ENCODE results near the gene RPS24. TPM values are rescaled to one million over a fixed set of nuclear protein-coding genes. Genes with fewer than 3 reads are reported as not detected.

RPS24 gene
- total and polyA plus RNA-seq, 2 experiments from 2014 or later: 2,362 to 3,638 TPM

GRCh38 chr10:78058562-78058961 lies 24.9 kb downstream of the RPS24 start:
- H3K36me3 Mint-ChIP-seq (ENCODE audit: low read depth): peaks cover 5% of the 10 kb centered on the region; the same call in 1 of the 3 replicates
- Histone ChIP-seq H3K36me3 (ENCODE audit: insufficient read depth) (no peaks in the 10 kb centered on the region), H3K4me2 (no peak overlapping the region), H4K20me1 (replicated peaks; ENCODE audit: insufficient read depth) (no peaks in the 10 kb centered on the region), H3K4me3 (no peak overlapping the region), H3K79me2 (replicated peaks; ENCODE audit: insufficient read depth) (no peaks in the 10 kb centered on the region), H3K27ac (ENCODE audit: low read depth) (no peak overlapping the region), H3F3A (replicated peaks; ENCODE audit: low read depth) (no peaks in the 10 kb centered on the region), H3K9me2 (ENCODE audit: insufficient read depth) (no peaks in the 10 kb centered on the region), H3K4me1 (ENCODE audit: insufficient read depth) (no peaks in the 10 kb centered on the region), H3K27me3 (ENCODE audit: insufficient read depth) (no peaks in the 10 kb centered on the region), H2AFZ (no peak overlapping the region)
- ATAC-seq (no peak), DNase-seq (ENCODE audit: low spot score) (no peak)
- peaks cover 3% of the 10 kb centered on the region for H3K27me3 Mint-ChIP-seq (ENCODE audit: insufficient read depth, low read depth, poor library complexity)
- TF ChIP-seq CREB1 (CRISPR knock-in tag; IDR thresholded peaks at IDR 0.05; ENCODE audit: low read depth) (no peak), NANOG (IDR thresholded peaks at IDR 0.05; ENCODE audit: borderline replicate concordance) (no peak), ZNF114 (CRISPR knock-in tag; IDR thresholded peaks at IDR 0.05) (no peak)
- TF ChIP-seq, protein P1, sequence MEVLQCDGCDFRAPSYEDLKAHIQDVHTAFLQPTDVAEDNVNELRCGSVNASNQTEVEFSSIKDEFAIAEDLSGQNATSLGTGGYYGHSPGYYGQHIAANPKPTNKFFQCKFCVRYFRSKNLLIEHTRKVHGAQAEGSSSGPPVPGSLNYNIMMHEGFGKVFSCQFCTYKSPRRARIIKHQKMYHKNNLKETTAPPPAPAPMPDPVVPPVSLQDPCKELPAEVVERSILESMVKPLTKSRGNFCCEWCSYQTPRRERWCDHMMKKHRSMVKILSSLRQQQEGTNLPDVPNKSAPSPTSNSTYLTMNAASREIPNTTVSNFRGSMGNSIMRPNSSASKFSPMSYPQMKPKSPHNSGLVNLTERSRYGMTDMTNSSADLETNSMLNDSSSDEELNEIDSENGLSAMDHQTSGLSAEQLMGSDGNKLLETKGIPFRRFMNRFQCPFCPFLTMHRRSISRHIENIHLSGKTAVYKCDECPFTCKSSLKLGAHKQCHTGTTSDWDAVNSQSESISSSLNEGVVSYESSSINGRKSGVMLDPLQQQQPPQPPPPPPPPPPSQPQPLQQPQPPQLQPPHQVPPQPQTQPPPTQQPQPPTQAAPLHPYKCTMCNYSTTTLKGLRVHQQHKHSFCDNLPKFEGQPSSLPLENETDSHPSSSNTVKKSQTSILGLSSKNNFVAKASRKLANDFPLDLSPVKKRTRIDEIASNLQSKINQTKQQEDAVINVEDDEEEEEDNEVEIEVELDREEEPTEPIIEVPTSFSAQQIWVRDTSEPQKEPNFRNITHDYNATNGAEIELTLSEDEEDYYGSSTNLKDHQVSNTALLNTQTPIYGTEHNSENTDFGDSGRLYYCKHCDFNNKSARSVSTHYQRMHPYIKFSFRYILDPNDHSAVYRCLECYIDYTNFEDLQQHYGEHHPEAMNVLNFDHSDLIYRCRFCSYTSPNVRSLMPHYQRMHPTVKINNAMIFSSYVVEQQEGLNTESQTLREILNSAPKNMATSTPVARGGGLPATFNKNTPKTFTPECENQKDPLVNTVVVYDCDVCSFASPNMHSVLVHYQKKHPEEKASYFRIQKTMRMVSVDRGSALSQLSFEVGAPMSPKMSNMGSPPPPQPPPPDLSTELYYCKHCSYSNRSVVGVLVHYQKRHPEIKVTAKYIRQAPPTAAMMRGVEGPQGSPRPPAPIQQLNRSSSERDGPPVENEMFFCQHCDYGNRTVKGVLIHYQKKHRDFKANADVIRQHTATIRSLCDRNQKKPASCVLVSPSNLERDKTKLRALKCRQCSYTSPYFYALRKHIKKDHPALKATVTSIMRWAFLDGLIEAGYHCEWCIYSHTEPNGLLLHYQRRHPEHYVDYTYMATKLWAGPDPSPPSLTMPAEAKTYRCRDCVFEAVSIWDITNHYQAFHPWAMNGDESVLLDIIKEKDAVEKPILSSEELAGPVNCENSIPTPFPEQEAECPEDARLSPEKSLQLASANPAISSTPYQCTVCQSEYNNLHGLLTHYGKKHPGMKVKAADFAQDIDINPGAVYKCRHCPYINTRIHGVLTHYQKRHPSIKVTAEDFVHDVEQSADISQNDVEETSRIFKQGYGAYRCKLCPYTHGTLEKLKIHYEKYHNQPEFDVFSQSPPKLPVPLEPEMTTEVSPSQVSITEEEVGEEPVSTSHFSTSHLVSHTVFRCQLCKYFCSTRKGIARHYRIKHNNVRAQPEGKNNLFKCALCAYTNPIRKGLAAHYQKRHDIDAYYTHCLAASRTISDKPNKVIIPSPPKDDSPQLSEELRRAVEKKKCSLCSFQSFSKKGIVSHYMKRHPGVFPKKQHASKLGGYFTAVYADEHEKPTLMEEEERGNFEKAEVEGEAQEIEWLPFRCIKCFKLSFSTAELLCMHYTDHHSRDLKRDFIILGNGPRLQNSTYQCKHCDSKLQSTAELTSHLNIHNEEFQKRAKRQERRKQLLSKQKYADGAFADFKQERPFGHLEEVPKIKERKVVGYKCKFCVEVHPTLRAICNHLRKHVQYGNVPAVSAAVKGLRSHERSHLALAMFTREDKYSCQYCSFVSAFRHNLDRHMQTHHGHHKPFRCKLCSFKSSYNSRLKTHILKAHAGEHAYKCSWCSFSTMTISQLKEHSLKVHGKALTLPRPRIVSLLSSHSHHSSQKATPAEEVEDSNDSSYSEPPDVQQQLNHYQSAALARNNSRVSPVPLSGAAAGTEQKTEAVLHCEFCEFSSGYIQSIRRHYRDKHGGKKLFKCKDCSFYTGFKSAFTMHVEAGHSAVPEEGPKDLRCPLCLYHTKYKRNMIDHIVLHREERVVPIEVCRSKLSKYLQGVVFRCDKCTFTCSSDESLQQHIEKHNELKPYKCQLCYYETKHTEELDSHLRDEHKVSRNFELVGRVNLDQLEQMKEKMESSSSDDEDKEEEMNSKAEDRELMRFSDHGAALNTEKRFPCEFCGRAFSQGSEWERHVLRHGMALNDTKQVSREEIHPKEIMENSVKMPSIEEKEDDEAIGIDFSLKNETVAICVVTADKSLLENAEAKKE (CRISPR knock-in tag; IDR thresholded peaks at IDR 0.05): no peak
- H3K4me3 Mint-ChIP-seq: no peak overlapping the region
- H3K27ac Mint-ChIP-seq: no peak overlapping the region
- peaks cover 5% of the 10 kb centered on the region; the same call in 1 of the 3 replicates for H3K4me1 Mint-ChIP-seq
- H3K9me3 Mint-ChIP-seq: no peaks in the 10 kb centered on the region

- H3K27ac ChIP-seq (ENCODE audit: low read depth): no peak overlapping the region
- no peak overlapping the region for H2AFZ ChIP-seq
- H3K9me2 ChIP-seq (ENCODE audit: insufficient read depth): no peaks in the 10 kb centered on the region; the same call in 1 of the 2 replicates
- no peaks in the 10 kb centered on the region for H4K20me1 ChIP-seq (replicated peaks; ENCODE audit: insufficient read depth)
- no peaks in the 10 kb centered on the region for H3F3A ChIP-seq (replicated peaks; ENCODE audit: low read depth)
- H3K4me2 ChIP-seq: no peak overlapping the region
- H3K9me3 Mint-ChIP-seq: no peaks in the 10 kb centered on the region
- no peak overlapping the region for H3K27ac Mint-ChIP-seq
- ATAC-seq: no peak
- H3K36me3 ChIP-seq (ENCODE audit: insufficient read depth): no peaks in the 10 kb centered on the region
- TF ChIP-seq EZH2 (IDR thresholded peaks at IDR 0.05; ENCODE audit: low read depth, unreplicated experiment): no peak
- TF ChIP-seq, protein P2, sequence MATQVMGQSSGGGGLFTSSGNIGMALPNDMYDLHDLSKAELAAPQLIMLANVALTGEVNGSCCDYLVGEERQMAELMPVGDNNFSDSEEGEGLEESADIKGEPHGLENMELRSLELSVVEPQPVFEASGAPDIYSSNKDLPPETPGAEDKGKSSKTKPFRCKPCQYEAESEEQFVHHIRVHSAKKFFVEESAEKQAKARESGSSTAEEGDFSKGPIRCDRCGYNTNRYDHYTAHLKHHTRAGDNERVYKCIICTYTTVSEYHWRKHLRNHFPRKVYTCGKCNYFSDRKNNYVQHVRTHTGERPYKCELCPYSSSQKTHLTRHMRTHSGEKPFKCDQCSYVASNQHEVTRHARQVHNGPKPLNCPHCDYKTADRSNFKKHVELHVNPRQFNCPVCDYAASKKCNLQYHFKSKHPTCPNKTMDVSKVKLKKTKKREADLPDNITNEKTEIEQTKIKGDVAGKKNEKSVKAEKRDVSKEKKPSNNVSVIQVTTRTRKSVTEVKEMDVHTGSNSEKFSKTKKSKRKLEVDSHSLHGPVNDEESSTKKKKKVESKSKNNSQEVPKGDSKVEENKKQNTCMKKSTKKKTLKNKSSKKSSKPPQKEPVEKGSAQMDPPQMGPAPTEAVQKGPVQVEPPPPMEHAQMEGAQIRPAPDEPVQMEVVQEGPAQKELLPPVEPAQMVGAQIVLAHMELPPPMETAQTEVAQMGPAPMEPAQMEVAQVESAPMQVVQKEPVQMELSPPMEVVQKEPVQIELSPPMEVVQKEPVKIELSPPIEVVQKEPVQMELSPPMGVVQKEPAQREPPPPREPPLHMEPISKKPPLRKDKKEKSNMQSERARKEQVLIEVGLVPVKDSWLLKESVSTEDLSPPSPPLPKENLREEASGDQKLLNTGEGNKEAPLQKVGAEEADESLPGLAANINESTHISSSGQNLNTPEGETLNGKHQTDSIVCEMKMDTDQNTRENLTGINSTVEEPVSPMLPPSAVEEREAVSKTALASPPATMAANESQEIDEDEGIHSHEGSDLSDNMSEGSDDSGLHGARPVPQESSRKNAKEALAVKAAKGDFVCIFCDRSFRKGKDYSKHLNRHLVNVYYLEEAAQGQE (IDR thresholded peaks at IDR 0.05; ENCODE audit: unreplicated experiment): no peak
- H3K4me1 ChIP-seq (ENCODE audit: insufficient read depth): no peaks in the 10 kb centered on the region
- H3K4me1 Mint-ChIP-seq: peaks cover 5% of the 10 kb centered on the region; the same call in 1 of the 3 replicates
- no peaks in the 10 kb centered on the region for H3K27me3 ChIP-seq (ENCODE audit: insufficient read depth)
- no peak overlapping the region for H3K4me3 Mint-ChIP-seq
- H3K36me3 Mint-ChIP-seq (ENCODE audit: low read depth): peaks cover 5% of the 10 kb centered on the region; the same call in 1 of the 3 replicates
- H3K4me3 ChIP-seq: no peak overlapping the region
- H3K27me3 Mint-ChIP-seq (ENCODE audit: insufficient read depth, low read depth, poor library complexity): peaks cover 3% of the 10 kb centered on the region
- no peaks in the 10 kb centered on the region for H3K79me2 ChIP-seq (replicated peaks; ENCODE audit: insufficient read depth)
- DNase-seq (ENCODE audit: low spot score): no peak
Observed at GRCh38 chr10:78059906-78060702, 26.4 kb downstream of the RPS24 start.
